HG03196 (cell line): ENCODE data around the gene PNPLA6.

Source experiments
- ATAC-seq: cut with Tn5 transposase; IDR thresholded peaks from one replicate; pipeline ENCODE4 v1.9.1; 2021; ENCODE audit not compliant: unreplicated experiment

PNPLA6 gene

DNA sequence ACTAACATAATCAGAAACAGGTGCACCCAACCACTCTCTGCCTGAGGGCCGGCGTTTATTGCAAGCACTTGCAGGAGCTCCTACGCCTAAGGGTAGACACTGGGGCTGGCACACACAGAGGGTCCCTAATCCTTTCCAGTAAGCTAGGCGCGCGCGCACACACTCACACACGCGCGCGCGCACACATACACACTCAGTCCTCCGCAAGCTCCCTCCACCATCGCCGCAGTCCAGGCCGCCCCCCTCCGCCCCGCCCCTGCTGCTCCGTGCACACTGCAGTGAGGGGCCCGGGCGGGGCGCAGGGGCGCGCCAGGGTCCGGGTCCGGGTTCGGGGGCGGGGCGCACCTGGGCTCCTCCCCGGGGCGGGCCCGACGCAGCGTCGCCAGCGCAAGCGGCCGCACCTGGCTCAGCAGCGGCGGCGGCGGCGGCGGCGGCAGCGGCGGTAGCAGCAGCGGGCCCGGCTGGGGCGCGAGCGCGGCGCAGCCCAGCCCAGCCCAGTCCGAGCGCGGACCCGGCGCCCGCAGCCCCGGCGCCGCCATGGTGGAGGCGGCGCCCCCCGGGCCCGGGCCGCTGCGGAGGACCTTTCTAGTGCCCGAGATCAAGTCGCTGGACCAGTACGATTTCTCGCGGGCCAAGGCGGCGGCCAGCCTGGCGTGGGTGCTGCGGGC, 60.1 kb downstream of the PNPLA6 start, which contains the start of gene CAMSAP3:
TSS of gene CAMSAP3 (plus strand) at position 398 of the 668 bp plus-strand sequence. CDS start at position 538, 140 bp downstream.
- no peak for ATAC-seq

DNA sequence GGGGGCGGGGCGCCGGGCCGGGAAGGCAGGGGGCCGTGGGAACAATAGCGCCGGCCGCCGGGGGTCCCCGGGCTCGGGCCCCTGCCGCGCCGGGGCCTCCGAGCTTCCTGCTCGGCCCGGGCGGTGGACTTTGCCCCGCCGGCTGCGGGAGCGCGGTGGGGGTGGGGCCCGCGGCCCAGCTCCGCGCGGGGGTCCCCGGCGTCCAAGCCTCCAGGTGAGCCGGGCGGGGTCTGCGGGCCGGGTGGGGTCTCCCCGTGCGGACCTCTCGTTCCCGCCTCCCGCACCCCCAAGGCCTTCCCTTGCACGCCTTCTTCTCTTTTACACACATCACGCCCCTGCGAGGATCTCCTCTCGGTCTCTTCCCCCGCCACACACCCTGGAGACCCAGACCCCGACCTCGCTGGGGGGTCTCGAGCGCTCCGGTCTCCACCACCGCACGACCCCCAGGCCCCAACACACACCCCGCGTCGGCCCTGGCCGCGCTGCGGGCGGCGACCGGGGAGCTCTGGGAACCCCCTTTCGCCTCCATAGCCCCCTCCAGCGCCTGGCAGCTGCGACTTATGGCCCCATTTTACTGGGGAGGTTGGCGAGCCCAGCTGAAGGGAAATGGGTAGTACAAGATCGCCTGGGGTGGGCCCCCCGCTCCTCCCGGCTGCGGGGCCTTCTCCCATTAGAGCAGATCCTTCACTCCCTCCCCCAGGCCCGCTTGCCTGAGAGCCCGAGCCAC, 60.9 kb downstream of the PNPLA6 start:
- no peak for ATAC-seq

DNA sequence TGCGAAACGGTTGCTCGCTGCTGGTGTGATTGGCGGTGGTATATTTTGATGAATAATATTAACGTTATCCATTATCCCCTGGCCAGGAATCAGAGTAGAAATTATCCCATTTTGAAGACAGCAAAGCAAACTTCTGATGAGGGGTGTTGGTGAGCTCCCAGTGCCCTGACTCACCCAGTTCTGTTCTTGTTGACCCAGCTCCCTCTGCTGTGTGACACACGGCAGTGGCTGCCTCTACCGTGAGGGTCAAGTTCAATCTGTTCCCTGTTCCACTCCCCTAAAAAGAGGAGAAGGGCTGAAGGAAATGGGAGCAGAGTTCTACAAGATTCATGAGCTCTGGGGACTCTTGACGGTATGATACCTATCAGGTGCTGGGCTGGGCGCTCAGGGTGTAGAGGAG, 62.2 kb downstream of the PNPLA6 start:
- no peak for ATAC-seq

DNA sequence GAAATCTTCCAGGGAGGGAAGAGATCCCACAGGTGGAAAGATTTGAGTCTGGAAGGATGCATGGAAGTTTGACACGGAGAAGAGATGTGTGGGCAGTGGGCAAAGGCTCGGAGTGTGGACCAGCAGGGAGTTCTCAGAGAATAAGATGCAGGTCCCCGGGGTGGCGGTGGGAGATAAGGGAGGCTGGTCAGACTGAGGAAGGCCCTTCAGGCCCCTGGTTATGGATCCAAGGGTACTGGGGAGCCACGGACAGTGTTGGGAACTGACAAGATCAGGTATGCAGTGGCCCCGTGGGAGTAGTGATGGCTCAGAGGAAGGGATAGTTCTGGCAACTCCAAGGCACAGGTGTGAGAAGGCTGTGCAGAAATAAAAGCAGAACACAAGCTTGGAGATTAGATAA, 62.7 kb downstream of the PNPLA6 start:
- no peak for ATAC-seq

DNA sequence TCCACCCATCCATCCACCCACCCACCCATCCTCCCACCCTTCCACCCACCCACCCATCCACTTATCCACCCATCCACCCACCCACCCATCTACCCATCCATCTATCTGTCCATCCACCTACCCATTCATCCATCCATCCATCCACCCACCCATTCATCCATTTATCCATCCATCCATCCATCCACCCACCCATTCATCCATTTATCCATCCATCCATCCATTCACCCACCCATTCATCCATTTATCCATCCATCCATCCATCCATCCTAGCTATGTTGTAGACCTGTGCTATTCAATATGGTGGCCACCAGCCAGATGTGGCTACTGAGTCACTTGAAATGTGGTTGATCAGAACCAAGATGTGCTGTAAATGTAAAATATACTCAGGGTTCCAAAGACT, 65.2 kb downstream of the PNPLA6 start:
- no peak for ATAC-seq

DNA sequence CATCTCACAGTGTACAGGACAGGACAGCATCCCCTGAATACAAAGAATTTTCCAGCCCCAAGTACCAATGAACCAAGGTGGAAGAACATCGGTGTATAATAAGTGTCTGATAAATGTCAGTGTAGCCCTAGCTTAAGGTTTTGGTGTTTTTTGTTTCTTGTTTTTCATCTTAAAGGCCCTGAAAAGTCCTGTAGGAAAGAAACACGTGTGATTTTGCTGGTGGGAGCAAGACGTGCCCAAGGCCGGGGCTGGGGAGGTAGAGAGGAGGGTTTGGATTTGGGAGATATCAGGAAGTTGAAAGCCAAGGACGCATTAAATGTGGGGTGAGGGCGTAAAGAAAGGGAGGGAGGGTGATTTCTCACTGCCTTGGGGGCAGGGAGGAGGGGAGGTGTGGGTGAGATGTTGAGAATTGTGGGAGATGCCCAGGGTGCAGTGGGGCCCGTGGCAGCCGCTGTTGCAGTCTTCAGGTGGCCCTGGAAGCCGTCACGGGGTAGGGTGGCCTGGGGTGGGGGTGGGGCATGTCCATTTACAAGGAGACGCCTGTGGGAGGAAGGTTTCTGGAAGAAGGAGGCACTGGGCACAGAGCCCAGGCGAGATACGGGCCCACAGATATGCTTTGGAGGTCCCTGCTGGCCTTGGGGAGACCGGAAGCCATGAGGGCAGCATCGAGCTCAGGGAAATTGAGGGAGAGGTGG, 66.9 kb downstream of the PNPLA6 start:
- ATAC-seq, result no peak

DNA sequence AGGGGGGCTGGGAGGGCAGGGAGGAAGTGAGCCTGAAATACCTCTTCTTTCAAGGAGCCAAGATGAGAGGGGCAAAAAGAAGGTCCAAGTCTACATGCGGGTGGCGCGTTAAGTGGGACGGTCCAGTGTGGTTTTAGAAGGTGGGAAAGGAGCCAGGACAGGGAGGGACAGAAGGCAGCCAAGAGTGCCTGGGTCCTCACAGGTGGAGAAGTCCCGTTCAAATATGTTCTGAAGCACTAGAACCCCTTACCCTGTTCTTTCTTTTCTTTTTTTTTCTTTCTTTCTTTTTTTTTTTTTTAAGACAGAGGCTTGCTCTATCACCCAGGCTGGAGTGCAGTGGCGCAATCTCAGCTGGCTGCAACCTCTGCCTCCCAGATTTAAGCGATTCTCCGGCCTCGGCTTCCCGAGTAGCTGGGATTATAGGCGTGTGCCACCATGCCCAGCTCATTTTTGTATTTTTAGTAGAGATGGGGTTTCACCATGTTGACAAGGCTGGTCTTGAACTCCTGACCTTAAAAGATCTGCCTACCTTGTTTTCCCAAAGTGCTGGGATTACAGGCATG, 67.5 kb downstream of the PNPLA6 start:
- no peak for ATAC-seq

DNA sequence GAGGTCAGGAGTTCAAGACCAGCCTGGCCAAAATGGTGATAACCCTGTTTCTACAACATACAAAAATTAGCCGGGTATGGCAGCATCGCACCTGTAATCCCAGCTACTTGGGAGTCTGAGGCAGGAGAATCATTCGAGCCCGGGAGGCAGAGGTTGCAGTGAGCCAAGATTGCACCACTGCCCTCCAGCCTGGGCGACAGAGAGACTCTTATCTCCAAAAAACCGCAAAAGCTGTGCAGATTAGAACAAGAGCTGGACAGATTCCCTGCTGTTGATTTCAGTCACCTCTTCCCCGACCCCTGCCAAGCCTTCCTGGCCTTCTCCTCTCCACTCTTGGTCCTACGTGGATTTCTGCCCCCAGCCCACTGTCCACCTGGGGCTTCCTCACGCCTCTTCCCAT, 68.4 kb downstream of the PNPLA6 start:
- no peak for ATAC-seq

DNA sequence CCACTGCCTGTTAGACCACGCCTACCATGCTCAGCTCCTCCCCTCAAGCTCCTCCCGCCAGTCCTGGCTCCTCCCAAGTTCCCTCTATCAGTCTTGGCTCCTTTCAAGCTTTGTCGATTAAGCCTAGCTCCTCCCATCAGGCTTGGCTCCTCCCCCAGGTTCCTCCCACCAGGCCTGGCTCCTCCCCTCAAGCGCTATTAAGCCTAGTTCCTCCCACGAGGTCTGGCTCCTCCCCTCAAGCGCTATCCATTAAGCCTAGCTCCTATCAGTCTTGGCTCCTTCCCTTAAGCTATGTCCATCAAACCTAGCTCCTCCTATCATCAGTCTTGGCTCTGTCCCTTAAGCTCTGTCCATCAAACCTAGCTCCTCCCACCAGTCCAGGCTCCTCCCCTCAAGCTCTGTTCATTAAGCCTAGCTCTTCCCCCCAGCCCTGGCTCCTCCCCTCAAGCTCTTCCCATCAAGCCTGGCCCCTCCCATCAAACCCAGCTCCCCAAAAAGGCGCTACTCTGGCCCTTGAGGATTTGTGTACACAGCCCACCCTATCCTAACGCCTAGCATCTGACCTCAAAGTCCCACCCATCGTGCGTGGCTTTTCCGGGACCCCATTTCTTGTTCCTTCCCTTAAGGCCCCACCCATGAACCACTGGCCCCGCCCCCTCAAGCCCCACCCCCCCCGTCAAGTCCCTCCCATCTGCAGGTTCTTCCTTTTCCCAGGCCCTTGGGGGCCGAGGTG, 70.1 kb downstream of the PNPLA6 start:
- ATAC-seq, result no peak

DNA sequence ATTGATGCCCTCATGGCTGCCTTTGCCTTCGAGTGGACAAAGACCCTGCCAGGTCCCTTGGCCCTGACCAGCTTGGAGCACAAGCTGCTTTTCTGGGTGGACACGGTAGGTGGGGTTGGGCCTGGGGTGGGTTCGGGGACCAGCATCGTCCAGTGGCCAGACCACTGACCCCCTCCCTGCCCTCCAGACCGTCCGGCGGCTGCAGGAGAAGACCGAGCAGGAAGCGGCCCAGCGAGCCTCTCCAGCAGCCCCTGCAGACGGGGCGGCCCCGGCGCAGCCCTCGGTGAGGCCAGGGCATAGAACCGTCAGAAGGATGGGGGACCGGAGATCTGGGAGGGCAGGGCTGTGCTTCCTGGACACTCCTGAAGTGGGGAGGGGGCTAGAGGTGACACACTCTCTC, 70.8 kb downstream of the PNPLA6 start:
- ATAC-seq, result no peak

DNA sequence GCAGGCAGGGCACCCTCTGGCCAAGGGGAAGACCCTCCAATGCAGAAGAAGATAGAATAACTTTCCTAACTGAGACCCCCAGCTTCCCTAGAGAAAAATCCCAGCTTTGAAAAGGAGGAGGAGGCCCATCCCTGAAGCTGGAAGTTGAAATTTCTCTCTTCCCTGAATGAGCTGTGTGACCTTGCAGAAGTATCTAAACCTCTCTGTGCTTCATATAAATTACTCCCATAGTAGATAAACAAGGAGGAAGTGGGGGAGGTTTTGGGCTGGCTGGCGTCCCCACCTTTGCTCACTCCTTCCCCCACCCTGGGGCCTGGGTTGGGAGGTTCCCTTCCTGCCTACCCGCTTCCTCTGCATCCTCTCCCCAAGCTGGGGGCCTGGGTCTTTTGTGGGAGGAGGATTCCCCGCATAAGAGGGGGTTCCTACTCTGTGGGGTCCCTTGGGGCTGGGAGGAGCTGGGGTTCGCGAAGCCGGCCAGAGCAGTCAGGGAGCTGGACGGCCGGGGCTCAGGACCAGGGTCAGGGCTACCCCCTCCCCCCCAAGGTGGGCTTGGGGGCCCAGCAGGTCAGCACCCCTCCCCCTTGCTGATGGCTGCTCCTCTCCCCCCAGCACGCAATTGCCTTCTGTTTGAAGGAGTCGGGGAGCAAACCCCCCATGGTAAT, 71.8 kb downstream of the PNPLA6 start:
- no peak for ATAC-seq

DNA sequence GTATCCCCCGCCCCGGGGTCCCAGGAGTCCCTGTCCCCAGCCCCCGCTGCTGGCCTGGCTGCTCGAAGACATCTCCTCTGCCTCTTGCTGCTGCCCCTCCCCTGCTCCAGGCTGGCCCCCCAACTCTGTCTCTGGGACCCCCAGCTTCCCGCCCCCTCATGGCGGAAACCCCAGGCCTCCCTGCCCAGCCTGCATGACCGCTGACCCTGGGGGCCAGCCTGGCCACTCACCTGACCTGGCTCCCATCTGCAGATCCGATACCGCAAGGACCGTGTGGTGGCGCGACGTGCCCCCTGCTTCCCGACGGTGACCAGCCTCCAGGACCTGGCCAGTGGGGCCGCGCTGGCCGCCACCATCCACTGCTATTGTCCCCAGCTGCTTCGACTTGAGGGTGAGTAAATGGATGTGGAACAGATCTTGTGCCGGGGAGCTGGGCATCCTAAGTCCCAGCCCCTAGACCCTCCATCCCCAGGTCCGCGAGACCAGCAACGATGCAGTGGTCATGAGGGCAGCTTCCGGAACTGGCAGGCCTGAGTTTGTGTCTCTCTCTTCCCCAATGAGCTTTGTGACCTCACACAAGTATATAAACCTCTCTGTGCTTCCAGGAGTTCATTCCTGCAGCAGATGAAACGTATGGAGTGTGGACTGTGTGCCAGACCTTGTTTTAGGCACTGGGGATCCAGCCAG, 72.5 kb downstream of the PNPLA6 start:
- ATAC-seq, result no peak

DNA sequence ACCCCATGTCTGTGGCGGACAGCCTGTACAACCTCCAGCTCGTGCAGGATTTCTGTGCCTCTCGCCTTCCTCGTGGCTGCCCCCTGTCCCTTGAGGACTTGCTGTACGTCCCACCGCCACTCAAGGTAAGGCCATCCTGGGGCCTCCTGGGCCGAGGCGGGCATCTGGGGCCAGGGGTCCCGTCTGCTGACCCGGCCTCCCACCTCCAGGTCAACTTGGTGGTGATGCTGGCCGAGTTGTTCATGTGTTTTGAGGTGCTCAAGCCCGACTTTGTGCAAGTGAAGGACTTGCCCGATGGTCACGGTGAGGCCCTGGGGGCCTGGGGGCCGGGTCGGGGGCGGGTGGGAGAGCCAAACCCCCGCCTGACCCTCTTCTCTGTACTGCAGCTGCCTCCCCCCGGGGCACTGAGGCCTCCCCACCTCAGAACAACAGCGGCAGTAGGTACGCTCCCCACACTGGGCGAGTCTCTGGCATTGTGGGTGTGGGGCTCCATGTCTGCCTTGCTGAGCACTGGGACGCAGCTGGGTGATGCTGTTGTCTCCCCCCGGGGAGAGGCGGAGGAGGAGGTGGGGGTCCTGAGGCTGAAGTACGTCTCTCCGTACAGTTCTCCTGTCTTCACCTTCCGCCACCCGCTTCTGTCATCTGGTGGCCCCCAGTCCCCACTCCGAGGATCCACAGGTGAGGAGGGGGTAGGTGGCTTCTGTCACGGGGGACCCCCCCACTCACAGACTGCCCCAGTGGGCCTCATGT, 75.1 kb downstream of the PNPLA6 start:
- ATAC-seq, result no peak
